ENCODE results near the gene BDH1. TPM values are rescaled to one million over a fixed set of nuclear protein-coding genes. Genes with fewer than 3 reads are reported as not detected.

BDH1 gene
- total and polyA plus RNA-seq, 2 of the 13 experiments (the other 11 are each of a cell fraction or from before 2014, with no cell fraction given): 21.2 to 71.9 TPM

GRCh38 chr3:197505796-197506548 is 49.8 kb downstream of the BDH1 start (continued):
- TF ChIP-seq, protein P1, sequence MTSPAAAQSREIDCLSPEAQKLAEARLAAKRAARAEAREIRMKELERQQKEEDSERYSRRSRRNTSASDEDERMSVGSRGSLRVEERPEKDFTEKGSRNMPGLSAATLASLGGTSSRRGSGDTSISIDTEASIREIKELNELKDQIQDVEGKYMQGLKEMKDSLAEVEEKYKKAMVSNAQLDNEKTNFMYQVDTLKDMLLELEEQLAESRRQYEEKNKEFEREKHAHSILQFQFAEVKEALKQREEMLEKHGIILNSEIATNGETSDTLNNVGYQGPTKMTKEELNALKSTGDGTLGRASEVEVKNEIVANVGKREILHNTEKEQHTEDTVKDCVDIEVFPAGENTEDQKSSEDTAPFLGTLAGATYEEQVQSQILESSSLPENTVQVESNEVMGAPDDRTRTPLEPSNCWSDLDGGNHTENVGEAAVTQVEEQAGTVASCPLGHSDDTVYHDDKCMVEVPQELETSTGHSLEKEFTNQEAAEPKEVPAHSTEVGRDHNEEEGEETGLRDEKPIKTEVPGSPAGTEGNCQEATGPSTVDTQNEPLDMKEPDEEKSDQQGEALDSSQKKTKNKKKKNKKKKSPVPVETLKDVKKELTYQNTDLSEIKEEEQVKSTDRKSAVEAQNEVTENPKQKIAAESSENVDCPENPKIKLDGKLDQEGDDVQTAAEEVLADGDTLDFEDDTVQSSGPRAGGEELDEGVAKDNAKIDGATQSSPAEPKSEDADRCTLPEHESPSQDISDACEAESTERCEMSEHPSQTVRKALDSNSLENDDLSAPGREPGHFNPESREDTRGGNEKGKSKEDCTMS (CRISPR knock-in tag; conservative IDR thresholded peaks at IDR 0.05): no peak
- TF ChIP-seq ZNF652 (CRISPR knock-in tag; IDR thresholded peaks at IDR 0.05; ENCODE audit: borderline replicate concordance, low read depth): no peak
- TF ChIP-seq ZBTB38 (CRISPR knock-in tag; IDR thresholded peaks at IDR 0.05): no peak
- TF ChIP-seq FUBP1 (CRISPR knock-in tag; IDR thresholded peaks at IDR 0.05; ENCODE audit: borderline replicate concordance): no peak
- TF ChIP-seq, protein P2, sequence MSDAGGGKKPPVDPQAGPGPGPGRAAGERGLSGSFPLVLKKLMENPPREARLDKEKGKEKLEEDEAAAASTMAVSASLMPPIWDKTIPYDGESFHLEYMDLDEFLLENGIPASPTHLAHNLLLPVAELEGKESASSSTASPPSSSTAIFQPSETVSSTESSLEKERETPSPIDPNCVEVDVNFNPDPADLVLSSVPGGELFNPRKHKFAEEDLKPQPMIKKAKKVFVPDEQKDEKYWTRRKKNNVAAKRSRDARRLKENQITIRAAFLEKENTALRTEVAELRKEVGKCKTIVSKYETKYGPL (CRISPR knock-in tag; IDR thresholded peaks at IDR 0.05): no peak
- TF ChIP-seq ZNF746 (CRISPR knock-in tag; IDR thresholded peaks at IDR 0.05): no peak
- TF ChIP-seq, protein P3, sequence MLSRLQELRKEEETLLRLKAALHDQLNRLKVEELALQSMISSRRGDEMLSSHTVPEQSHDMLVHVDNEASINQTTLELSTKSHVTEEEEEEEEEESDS (CRISPR knock-in tag; IDR thresholded peaks at IDR 0.05; ENCODE audit: borderline replicate concordance): no peak
- no peak for TF ChIP-seq ZNF160 (CRISPR knock-in tag; IDR thresholded peaks at IDR 0.05)
- TF ChIP-seq ZNF850 (CRISPR knock-in tag; conservative IDR thresholded peaks at IDR 0.05): no peak
- no peak for TF ChIP-seq ZFY (CRISPR knock-in tag; IDR thresholded peaks at IDR 0.05)
- TF ChIP-seq GFI1 (CRISPR knock-in tag; IDR thresholded peaks at IDR 0.05; ENCODE audit: borderline replicate concordance): no peak
